ENCODE results near the gene MYO1G.

Gene MYO1G

DNA sequence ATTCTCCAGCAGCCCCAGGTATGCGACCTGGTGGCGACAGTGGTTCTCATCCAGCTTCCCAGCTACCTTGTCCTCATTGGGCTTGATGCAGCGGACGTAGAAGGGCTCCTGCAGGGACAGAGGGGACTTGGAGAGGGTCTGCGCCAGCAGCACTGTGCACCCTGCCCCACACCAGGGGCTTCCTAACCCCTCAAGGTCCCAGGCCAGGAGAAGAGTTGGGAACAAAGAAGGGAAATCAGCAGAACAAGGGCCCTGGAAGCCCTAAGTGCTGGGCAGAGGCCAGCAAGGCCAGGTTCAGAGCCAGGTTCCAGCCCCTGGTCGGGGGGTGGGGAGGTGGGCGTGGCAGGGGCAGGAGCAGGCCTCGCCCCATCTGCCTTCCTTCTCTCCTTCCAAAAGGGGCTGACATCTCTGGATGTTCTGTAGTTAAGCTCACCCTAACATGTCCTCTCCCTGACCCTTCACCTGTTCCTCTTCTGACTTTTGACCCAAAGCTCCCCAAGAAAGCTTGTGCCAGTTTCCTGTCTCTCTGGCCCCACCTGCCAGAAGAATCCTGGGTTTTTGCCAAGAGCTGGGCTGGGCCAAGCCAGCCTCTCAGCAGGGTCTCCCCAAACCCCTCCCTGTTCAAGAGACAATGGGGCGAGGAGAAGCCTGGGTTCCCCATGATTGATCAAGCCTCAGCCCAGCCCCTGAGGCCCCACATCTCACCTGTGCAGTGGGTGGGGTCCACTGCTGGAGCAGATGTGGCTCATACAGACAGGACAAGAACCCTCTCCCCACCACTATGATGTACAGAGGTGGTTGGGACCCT, 11.9 kb downstream of the MYO1G start:
- DNase-seq (ENCODE audit: low read depth) = no peak

DNA sequence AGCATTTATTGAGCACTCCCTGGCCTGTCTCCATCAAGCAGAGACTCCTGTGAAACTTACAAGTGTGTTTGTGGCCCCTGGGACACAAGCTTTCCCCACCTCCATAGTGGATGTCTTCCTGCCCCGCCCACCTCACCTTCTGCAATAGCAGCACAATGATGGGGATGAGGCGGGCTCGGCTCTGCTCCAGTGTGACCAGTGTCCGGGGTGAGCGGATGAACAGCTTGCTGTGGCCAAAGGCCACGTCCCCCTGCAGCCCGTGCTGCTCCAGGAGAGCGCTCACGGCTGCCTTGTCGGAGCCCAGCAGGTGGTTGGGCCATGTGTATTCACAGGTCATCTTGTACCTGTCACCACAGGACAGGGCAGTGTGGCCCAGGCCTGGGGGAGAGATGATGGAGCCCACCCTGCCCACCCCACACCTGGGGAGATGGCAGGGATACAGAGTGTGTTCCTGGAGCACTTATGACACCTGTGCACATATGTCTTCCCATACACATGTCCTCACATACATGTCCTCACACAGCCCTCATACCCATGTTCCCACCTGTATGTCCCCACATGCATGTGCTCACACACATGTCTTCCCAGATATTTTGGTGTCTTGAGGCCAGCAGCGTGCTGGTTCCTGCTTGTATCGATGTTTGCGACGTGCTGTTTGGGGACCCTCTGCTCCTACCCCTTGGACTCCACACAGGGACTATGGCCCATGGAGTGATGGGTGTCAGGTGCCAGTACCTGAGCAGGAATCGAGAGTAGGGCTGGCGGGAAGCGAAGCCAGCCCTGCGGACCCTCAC, 12.7 kb downstream of the MYO1G start:
- DNase-seq (ENCODE audit: low read depth) = no peak

DNA sequence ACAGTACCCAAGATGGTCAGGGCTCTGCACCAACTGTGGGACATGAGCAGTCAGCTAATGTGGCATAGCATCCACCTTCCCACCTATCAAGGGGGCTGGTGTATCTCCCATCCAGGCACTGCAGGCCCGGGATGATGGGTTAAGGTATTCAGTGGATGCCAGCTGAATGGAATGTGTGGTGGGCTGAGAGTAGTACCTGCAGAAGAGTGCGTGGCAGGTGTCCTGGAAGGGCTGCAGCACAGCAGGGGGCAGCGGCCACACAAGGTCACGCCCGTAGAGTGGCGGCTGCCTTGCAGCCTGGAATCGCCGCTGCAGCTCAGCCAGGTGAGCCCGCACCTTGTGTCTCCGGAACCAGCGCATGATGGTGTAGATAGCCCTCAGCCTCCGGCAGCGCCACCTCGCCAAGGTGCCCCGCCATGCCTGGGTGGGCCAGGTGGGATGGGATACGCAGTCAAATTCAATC, 13.3 kb downstream of the MYO1G start:
- no peak for DNase-seq (ENCODE audit: low read depth)

DNA sequence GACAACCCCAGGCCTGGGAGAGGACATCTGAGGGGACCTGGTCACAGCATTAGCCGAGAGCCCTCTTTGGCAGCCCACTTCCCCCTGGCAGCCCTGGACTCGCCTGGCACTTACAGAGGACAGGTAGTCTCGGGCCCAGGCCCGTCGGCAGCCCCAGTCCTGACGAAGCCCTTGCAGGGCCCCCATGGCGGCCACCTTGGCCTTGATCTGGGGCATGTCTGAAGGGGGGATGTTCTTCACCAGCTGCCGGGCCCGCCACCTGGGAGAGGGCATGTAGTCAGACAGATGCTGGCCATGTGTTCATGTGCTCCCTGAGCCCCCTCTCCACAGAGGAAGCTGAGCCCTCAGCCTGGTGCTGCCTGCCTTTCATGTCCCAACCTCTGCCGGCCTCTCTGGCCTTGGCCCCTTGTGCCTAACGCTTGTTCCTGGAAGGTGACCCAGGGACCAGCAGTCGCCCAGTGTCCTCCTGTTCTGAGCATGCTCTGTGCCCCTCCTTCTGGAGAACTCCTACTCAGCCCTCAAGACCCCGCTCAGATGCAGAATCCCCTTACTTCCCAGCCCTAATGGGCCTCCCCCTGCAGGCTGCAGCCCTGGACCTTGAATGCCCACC, 13.9 kb downstream of the MYO1G start:
- DNase-seq (ENCODE audit: low read depth) = no peak

DNA sequence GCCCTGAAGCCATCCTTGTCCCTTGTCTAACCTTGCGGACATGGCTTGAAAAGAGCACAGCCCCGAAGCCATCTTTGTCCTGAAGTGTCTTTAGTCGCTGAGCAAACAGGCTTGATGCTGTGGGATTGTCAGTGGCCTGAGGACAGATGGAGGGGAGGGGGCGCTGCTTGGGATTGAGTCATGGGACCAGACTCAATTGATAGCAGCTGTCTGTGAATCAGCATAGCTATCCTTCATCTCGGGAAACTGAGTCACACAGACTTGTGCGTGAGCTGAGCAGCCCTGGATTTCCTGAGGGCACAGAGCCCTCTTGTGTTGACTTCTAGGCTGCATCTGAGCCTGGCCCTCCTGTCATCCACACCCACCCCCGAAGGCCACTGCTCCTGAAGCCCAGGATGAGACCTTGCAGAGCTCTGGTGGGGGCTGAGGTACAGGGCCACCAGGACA, 14.4 kb downstream of the MYO1G start:
- no peak for DNase-seq (ENCODE audit: low read depth)

DNA sequence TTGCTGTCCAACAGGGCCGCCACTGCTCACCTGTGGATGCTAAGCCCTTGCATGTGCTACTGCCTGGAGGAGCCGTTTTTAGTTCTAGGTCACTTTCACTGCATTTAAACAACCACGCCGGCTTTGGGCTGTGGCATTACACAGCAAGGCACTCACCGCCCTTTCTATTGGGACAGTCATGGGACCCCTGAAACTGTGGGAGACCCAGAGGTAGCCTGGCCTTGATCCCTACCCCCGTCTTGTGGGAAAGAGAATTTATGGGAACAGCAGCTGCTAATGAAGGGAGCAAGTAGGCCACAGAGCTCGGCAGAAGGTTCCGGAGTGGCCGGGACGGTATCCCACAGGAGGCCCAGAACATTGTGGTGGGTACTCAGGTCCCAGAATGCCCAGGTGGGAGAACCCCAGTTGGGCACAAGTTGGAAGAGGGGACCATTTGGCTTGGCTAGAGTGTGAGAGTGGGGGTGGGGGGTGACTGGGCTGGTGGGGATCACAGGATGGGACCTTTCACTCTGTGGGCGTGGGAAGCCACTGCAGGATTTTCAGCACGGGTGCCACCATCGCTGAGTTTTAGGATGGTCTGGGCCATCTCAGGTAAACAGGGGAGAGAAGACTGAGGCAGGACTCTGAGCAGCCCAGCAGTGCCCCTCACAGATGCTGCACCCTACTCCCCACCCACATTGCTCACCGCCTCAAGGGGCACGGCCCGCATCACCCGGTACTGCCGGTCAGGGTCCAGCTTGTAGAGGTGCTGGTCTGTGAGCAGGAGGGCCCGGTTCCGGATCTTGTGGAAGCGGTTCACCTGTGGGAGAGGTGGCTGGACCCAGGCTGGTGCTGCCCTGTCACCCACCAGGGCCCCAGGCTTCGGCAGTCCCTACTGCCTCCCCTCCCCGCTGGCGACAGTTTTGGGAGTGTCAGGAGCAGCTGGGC, 15.2 kb downstream of the MYO1G start:
- no peak for DNase-seq (ENCODE audit: low read depth)

DNA sequence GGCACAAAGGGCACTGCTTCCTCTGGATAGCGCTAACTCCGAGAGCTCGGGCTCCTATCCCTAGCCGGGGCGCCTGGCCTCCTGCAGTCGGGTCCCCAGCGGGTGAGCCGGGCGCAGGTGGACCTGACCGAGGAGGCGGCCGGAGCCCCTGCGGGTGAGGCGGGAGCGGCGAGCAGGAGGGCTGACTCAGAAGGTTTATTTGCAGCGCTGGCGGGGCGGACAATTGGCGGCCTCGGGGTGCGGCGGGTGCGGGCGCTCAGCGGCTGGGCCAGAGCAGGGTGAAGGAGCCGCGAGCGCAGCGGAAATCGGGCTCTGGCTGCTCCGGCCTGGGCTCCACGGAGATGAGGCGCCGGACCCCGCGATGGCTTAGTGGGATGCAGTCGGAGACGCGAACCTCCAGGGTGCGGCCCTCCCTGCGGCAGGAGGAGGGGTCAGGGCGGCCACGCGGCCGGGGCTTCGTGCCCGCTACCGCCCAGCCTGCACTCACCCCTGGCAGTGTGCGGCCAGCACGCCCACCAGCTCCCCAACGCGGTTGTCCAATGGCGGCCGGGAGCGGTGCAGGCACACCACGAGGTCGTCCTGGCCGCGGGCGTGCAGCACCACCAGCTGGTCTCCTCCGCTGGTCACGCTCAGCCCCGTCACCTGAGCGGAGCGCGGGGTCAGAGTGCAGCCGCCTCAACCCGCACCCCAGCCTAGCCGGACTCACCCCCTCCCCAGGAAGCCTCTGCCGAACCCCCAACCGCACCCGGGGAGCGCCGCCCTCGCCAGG, 16.1 kb downstream of the MYO1G start:
- DNase-seq (ENCODE audit: low read depth) = no peak

DNA sequence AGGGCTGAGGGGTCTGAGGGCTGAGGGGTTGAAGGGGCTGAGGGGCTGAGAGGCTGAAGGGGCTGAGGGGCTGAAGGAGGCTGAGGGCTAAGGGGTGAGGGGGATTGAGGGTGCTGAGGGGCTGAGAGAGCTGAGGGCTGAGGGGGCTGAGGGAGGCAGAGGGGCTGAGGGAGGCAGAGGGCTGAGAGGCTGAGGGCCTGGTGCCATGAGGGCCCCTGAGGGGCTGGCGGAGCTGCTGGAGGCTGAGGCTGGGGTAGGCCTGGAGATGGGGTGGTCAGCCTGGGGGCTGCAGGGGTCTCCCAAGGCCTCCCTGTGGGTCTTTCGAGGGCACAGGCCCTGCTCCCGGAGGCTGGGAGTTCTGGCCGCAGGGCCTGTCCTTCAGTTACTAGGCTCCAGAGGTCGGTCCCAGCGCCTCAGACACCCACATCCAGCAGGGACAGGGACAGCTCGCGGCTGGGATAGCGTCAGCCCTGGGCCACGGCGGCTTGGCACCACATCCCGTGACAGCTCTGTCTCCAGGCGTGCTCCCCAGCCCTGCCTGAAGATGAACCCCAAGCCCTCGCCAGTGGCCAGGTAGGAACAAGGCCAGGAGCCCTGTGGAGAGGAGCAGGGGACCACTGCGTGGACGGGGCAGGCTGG, 16.9 kb downstream of the MYO1G start:
- no peak for DNase-seq (ENCODE audit: low read depth)

DNA sequence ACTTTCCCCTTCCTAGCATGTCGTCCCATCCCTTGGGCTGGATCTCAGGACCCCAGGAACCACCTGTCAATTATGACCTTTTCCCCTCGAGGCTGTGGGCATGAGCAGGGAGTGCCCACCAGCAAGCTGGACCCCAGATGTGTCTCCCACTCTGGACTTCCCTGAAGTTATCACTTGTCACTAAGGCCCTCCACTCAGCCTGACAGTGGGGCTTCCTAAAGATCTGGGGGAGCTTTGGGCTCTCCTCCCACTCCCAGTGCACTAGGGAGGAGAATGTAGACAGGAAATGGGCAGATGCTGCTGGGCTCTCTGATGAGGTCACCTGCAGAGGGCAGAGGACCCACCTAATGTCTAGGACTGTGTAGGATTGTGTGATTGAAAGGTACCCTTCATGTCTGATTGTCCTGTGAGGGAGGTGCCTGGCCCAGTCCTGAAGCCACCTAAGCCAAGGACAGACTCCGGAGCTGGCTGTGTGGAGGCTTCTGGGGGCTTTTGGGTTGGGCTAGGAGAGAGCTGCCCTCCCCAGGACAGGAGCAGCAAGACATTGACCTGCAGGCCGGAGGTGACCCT, 18.7 kb downstream of the MYO1G start:
- DNase-seq (ENCODE audit: low read depth) = no peak

DNA sequence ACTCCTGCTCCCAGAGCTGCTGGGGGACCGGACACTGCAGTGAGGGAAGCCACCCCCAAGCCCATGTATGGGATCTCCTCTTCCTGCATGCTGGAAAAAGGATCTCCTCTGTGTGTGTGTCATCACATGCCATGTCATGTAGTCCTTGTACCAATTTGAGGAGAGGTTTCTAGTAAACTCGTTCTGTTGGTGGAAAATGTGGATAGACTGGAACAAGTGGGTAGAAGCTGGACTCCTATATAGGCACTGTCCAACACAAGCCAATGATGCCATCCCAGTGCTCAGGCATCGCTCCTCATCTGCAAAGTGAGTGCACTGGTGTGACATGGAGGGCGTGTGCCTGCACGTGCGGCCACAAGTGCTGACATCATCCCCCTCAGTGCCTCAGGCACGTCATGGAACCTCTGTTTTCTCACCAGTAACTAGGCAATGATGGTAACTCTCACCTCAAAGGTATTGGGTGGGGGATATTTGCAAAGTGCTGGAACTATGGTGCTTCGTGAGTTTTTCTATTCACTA, 19.3 kb downstream of the MYO1G start:
- DNase-seq (ENCODE audit: low read depth) = peak; percentile 65

DNA sequence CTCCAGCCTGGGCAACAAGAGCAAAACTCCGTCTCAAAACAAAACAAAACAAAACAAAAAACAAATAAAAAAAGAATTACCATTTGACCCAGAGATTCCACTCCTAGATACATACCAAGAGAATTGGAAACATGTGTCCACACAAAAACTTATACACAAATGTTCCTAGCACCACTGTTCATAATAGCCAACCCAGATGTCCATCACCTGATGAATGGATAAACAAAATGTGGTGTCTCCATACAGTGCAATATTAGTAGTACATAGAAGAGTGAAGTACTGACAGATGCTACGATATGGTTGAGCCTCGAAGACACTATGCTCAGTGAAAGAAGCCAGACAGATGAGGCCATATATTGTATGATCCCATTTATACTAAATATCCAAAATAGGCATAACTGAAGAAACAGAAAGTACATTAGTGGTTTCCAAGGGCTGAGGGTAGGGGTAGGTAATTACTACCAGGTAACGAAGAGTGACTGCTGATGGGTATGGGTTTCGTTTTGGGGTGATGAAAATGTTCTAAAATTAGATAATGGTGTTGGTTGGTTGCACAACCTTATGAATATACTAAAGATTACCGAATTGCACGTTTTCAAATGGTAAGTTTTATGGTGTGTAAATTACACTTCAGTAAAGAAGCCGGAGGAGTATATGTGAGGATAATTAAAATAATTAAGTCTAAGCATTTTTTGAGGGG, 20.0 kb downstream of the MYO1G start:
- DNase-seq (ENCODE audit: low read depth) = no peak

DNA sequence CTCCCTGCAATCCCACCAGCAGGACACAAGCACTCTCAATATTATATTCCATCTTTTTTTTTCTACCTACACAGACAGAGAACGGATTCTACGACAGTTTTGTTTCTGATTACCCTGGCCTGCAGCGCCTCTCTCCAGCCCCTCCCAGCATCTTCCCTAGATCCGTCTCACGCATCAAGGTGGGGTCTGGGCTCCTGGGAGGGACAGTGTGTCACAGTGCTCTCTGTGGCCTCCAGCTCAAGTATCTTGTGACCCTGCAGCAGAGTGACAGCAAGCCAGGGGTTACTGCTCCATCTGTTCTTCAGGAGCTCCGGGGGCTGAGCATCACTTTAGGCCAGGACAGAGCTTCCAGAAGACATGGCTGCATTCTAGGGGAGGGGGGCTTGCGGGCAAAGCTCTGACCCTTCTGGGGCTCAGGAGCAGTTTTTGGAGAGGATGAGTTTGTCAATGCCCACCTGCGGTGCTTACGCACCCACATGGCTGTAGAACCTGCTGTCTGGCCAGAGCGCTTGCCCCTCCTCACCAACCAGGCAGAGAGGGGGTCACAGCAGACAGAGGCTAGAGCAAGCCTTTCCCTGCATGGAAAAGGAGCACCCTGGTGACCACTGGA, 22.6 kb downstream of the MYO1G start:
- no peak for DNase-seq (ENCODE audit: low read depth)

DNA sequence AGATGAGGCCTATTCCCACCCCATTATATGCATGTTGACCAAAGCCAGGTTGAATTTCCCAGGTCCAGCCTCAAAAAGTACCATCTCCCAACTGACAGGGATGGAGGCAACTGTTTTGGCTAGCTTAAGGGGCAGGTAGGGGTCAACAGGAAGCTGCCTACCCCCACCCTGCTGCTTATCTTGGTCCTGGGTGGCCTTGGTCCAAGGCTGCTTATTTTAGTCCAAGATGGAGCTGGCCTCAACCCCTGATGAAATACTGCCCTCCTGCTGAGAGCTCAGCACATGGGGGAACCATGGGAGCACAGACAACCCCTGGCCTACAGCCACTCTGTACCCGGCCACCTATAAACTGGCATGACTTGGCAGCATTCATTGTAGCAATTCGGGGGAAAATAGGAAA, 23.1 kb downstream of the MYO1G start:
- DNase-seq (ENCODE audit: low read depth) = no peak

DNA sequence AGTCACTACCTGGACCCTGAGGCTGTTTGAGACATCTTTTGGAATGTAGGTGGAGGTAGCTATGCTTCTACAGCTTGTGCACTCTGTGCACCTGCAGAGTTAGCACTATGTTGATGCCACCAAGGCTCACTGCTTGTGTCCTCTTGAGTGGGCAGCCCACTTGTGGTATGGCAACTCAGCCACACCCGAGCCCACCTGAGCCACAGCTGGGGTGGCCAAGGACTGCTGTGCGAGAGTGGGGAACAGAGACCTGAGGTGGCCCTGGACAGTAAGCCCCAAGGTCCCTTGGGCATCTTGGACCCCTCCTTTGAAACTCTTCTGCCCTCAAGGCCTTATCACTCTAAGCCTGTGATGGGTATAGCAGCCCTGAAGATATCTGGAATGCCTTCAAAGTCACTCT, 25.7 kb downstream of the MYO1G start:
- no peak for DNase-seq (ENCODE audit: low read depth)

DNA sequence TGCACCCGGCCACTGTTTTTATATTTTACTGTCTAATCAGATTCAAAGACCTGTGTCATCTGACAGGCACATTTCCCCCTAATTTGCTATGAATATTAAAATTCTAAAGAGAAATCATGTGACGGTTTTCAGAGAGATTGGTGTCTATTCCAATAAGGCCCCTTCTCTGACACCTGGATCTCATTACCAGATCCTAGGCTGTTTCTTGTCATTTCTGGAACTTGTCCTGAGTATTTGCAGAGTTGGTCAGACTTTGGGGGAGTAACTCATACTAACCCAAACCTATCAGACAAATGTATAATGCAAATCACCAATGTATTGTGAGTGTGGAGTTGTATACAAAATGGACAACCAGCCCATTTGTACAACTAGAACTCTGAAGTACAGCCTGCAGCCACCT, 29.5 kb downstream of the MYO1G start:
- no peak for DNase-seq (ENCODE audit: low read depth)

DNA sequence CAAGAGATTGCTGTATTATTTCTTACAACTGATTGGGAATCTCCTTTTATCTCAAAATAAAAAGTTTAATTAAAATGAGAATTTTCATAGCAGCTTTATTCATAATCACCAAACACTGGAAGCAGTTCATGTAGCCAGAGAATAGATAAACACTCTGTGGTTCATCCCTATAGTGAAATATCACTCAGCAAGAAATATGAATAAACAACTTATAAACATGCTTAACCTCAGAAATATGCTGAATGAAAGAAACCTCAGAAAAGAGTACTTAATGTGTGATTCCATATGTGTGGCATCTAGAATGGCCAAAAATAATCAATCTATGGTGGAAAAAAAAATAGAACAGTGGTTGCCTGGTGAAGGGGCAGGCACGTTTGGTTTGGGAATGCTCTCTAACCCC, 33.3 kb downstream of the MYO1G start:
- no peak for DNase-seq (ENCODE audit: low read depth)

DNA sequence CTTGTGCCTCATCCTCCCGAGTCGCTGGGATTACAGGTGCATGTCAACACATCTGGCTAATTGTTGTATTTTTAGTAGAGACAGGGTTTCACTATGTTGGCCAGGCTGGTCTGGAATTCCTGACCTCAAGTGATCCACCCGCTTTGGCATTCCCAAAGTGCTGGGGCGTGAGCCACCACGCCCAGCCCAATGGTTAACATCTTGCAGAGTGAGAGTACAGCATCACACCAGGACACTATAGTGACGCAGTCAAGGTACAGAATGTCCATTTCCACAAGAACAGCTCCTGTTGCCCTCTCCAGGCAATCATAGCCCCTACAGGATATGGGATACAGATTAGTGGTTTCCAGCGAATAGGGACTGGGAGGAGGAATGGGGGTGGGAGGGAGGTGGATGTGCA, 34.0 kb downstream of the MYO1G start:
- no peak for DNase-seq (ENCODE audit: low read depth)

DNA sequence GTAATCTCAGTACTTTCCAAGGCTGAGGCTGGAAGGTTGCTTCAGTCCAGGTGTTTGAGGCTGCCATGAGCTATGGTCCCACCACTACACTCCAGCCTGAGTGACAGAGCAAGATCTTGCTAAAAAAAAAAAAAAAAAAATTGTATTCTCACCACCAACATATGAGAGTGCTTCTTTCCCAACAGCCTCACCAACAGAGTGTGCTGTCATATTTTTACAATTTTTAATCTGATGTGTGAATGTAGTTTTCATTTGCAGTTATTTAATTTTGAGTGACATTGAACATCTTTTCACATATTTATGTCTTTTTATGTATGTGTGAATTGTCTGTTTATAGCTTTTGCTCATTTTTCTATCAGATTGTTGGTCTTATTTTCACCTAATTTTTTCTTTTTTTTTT, 35.2 kb downstream of the MYO1G start:
- no peak for DNase-seq (ENCODE audit: low read depth)

DNA sequence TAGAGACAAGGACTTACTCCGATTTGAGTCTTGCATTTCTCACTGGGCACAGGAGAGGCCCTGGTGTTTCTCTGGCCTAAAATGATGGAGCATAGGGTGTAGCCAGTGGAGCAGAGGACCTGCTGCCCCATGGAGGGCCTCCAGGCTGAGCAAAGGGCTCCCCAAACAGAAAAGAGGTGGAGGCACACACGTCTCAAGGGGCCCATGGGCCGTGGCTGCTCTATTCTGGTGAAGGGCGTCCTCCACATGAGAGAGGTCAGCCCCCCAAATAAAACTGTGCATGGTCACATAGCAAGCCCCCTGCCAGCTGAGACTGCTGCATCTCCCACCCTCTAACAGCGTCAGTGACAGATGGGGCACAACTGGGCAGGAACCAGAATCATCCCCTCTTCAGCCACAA, 41.4 kb downstream of the MYO1G start:
- no peak for DNase-seq (ENCODE audit: low read depth)

Data from T-helper 22 cell (primary cell).